Ovary (tissue), 9 donors: ENCODE data around the gene POLE. TPM values are rescaled to one million over a fixed set of nuclear protein-coding genes. Genes with fewer than 3 reads are reported as not detected.

Experiments used
- DNase-seq, 5 donors: peaks; one replicate each; pipeline ENCODE4 v3.0.0-alpha.2; 2019 to 2020
- H3K27ac ChIP-seq, 2 donors: fragments of 200-600 bp; one replicate each; pipeline versions ENCODE4 v1.5.1 to v1.8.0; 2019 to 2022
- H3K27me3 ChIP-seq: fragments of 200-600 bp; one replicate; pipeline ENCODE4 v1.8.0; 2022
- H3K36me3 ChIP-seq: fragments of 200-600 bp; sonication (generic); one replicate; pipeline ENCODE4 v1.5.1; 2019
- H3K4me1 ChIP-seq: one replicate; pipeline ENCODE4 v1.8.1; 2013; ENCODE audit warnings: mild to moderate bottlenecking, moderate library complexity; ENCODE audit not compliant: insufficient read depth
- H3K4me3 ChIP-seq: fragments of 200-600 bp; sonication (generic); one replicate; pipeline ENCODE4 v1.5.1; 2017
- H3K9me3 ChIP-seq, 2 donors: fragments of 200-600 bp in 1 of 2; sonication (generic) in 1 of 2; one replicate each; pipeline versions ENCODE4 v1.5.1 to v1.8.1; 2013 to 2019; ENCODE audit warnings: mild to moderate bottlenecking in 1 of 2, moderate library complexity in 1 of 2
- CTCF ChIP-seq, 3 donors: fragments of 450-650 bp in 2 of 3; fragments of 200-600 bp in 1 of 3; IDR thresholded peaks; one replicate each; pipeline versions ENCODE4 v1.5.1 to v1.8.0; 2016 to 2022; ENCODE audit warnings: antibody characterized with exemption in 3 of 3, mild to moderate bottlenecking in 1 of 3
- EP300 ChIP-seq: sonication (generic); formaldehyde crosslinking; IDR thresholded peaks from one replicate; pipeline ENCODE4 v1.6.1; 2017; ENCODE audit warnings: antibody characterized with exemption
- POLR2A ChIP-seq: fragments of 450-650 bp; IDR thresholded peaks from one replicate; pipeline ENCODE4 v1.6.1; 2017; ENCODE audit warnings: antibody characterized with exemption, mild to moderate bottlenecking, moderate library complexity
- WGBS, 3 donors: extraction: QIAGEN DNeasy Blood & Tissue Kit in 1 of 3; methylation state at CpG; one replicate each; pipeline versions ENCODE4 v1.1.5 to v1.1.7; 2013 to 2017; 5-methylcytosine and 5-hydroxymethylcytosine counted together
- intact Hi-C, 4 donors: fragments of 100-400 bp; cut with DNase I; formaldehyde crosslinking; loops; one replicate each; pipeline versions ENCODE4 v1.11.0 to v1.15.1; 2022 to 2023
- polyA plus RNA-seq, 2 donors: library from polyadenylated mRNA; stranded (reverse); fragments of 200-250 nt in 1 of 2; fragments of 350-450 nt in 1 of 2; fragmentation: Illumina TruSeq in 1 of 2; extraction: RNeasy Lipid Tissue Mini Kit (QIAGEN cat#74804) in 1 of 2; gene quantifications; one replicate each; pipeline ENCODE4 v1.2.3, GENCODE V29; 2013 to 2014
- total RNA-seq, 7 donors: library from RNA; depleted of rRNA in 2 of 7; stranded (reverse); fragments of >200 nt in 2 of 7; fragmentation: NEBNext Ultra II Directional in 3 of 7; extraction: Animal tissue kit (Norgen Biotek cat#: 25700) in 3 of 7; gene quantifications; one replicate each; pipeline versions ENCODE4 v1.1.0 to v1.2.4, GENCODE V29; 2016 to 2023
- donor health status: DM: no; HTN: no; CAD: no; lungs with moderate emphysema.
- donor health status: DM: no; HTN: no; CAD: no.
- donor health status: Bipolar disorder and iron deficiency.
- donor health status: DM: yes; HTN: yes; CAD: no.
- donor health status: DM: no; HTN: no; CAD: no.
- donor health status: DM: yes; HTN: yes; CAD: no.

Gene POLE
- total and polyA plus RNA-seq, 9 donors = 12.5 to 34.7 (median 24.0) TPM

GRCh38 chr12:132659146-132659545 is 28.0 kb downstream of the POLE start:
- Histone ChIP-seq H3K4me1 (no peaks in the 10 kb centered on the region), H3K9me3 (no peaks in the 10 kb centered on the region), H3K27ac (no peak overlapping the region), H3K4me3 (no peak overlapping the region), H3K27me3 (no peaks in the 10 kb centered on the region), H3K36me3 (no peaks in the 10 kb centered on the region)
- DNase-seq = no peak
- intact Hi-C loops = no loop called here
- 87 to 92% (median 89%) methylated on average over 16 of the region's 16 CpGs for WGBS, 3 donors
- TF ChIP-seq POLR2A (no peak), CTCF (IDR thresholded peaks at IDR 0.05) (no peak), EP300 (no peak)

GRCh38 chr12:132658149-132658894 is 28.8 kb downstream of the POLE start:
- H3K4me3 ChIP-seq = no peak overlapping the region
- DNase-seq = no peak
- WGBS, 3 donors = 91 to 94% (median 92%) methylated on average over 32 of the region's 32 CpGs
- intact Hi-C loops = no loop called here
- no peaks in the 10 kb centered on the region for H3K36me3 ChIP-seq
- TF ChIP-seq CTCF (IDR thresholded peaks at IDR 0.05) = no peak
- no peak overlapping the region for H3K27ac ChIP-seq
- H3K27me3 ChIP-seq = no peaks in the 10 kb centered on the region
- no peaks in the 10 kb centered on the region for H3K4me1 ChIP-seq
- no peaks in the 10 kb centered on the region for H3K9me3 ChIP-seq

GRCh38 chr12:132657004-132657727 is 30.0 kb downstream of the POLE start:
- Histone ChIP-seq H3K4me3 (no peak overlapping the region), H3K36me3 (no peaks in the 10 kb centered on the region), H3K9me3 (no peaks in the 10 kb centered on the region), H3K27ac (no peak overlapping the region), H3K27me3 (no peaks in the 10 kb centered on the region), H3K4me1 (no peaks in the 10 kb centered on the region)
- intact Hi-C loops = no loop called here
- WGBS, 3 donors = 95 to 98% (median 96%) methylated on average over 12 of the region's 12 CpGs
- no peak for DNase-seq
- TF ChIP-seq CTCF (IDR thresholded peaks at IDR 0.05) (no peak), EP300 (no peak), POLR2A (no peak)

- Histone ChIP-seq H3K9me3 (no peaks in the 10 kb centered on the region), H3K27ac (no peak overlapping the region), H3K36me3 (no peaks in the 10 kb centered on the region), H3K4me1 (no peaks in the 10 kb centered on the region), H3K27me3 (no peaks in the 10 kb centered on the region), H3K4me3 (no peak overlapping the region)
- 85 to 89% (median 87%) methylated on average over 7 of the region's 7 CpGs for WGBS, 3 donors
- no peak for DNase-seq
- intact Hi-C loops = no loop called here
- TF ChIP-seq EP300 = no peak
- TF ChIP-seq CTCF (IDR thresholded peaks at IDR 0.05) = no peak
- no peak for TF ChIP-seq POLR2A
These were observed 33.4 kb downstream of the POLE start for GRCh38 chr12:132653567-132654290.
